Esophagus squamous epithelium (tissue), 5 donors: ENCODE measurements around the gene GALNT2. TPM values are rescaled to one million over a fixed set of nuclear protein-coding genes. Genes with fewer than 3 reads are reported as not detected.

Experiments
- DNase-seq: peaks from one replicate; lab custom pipeline; 2025; lab: John Stamatoyannopoulos, UW
- H3K27ac ChIP-seq, 4 donors: fragments of 200-600 bp; sonication (generic); one replicate each; pipeline ENCODE4 v1.5.1; 2016 to 2019; ENCODE audit warnings: mild to moderate bottlenecking in 1 of 4
- H3K27me3 ChIP-seq, 4 donors: fragments of 200-600 bp; sonication (generic); 1 replicate in 3 of 4; 2 replicates in 1 of 4; pipeline versions ENCODE4 v1.5.1 to v1.6.0; 2017 to 2021; ENCODE audit warnings: antibody characterized with exemption in 1 of 4
- H3K36me3 ChIP-seq, 3 donors: fragments of 200-600 bp; sonication (generic); one replicate each; pipeline ENCODE4 v1.5.1; 2016 to 2019
- H3K4me1 ChIP-seq, 3 donors: fragments of 200-600 bp; sonication (generic); one replicate each; pipeline ENCODE4 v1.5.1; 2017 to 2019
- H3K4me3 ChIP-seq, 4 donors: fragments of 200-600 bp; sonication (generic); 1 replicate in 3 of 4; 2 replicates in 1 of 4; pipeline ENCODE4 v1.5.1; 2016 to 2019; ENCODE audit warnings: mild to moderate bottlenecking in 2 of 4, moderate library complexity in 1 of 4
- H3K9me3 ChIP-seq, 3 donors: fragments of 200-600 bp; sonication (generic); one replicate each; pipeline ENCODE4 v1.5.1; 2016 to 2019
- CTCF ChIP-seq, 6 experiments: fragments of 450-650 bp in 4 of 6; fragments of 200-600 bp in 2 of 6; sonication (generic) in 2 of 6; IDR thresholded peaks; one replicate each; pipeline ENCODE4 v1.5.1; 2016 to 2019; ENCODE audit warnings: antibody characterized with exemption in 6 of 6, mild to moderate bottlenecking in 4 of 6, moderate library complexity in 4 of 6
- POLR2A ChIP-seq, 4 donors: fragments of 450-650 bp; IDR thresholded peaks; one replicate each; pipeline ENCODE4 v1.6.1; 2017; ENCODE audit warnings: antibody characterized with exemption in 4 of 4, mild to moderate bottlenecking in 4 of 4, moderate library complexity in 3 of 4
- WGBS, 2 donors: methylation state at CpG; one replicate each; pipeline ENCODE4 v1.1.5; 2018; 5-methylcytosine and 5-hydroxymethylcytosine counted together
- intact Hi-C: fragments of 100-400 bp; cut with DNase I; formaldehyde crosslinking; loops from one replicate; pipeline ENCODE4 v1.15.0; 2022
- total RNA-seq, 4 donors: library from RNA; depleted of rRNA; stranded (reverse); fragments of >200 nt; gene quantifications; one replicate each; pipeline ENCODE4 v1.1.0, GENCODE V29; 2016
- donor health status: DM: yes; HTN: yes; CAD: no.

The GALNT2 gene
- total RNA-seq, 4 donors from 2014 or later: 25.8 to 36.2 (median 31.0) TPM

- DNase-seq: no peak
- Histone ChIP-seq H3K27me3 (no peaks in the 10 kb centered on the region), H3K9me3 (no peaks in the 10 kb centered on the region), H3K4me1 (peaks cover 38 to 78% (median 46%) of the 10 kb centered on the region in 3 donors), H3K4me3 (no peak overlapping the region), H3K36me3 (peaks cover 0 to 20% (median 0%) of the 10 kb centered on the region in 3 donors), H3K27ac (peak overlapping the region in 3 of 4 donors; percentile 8 to 35 (median 17))
- TF ChIP-seq POLR2A (IDR thresholded peaks at IDR 0.05) (no peak), CTCF (IDR thresholded peaks at IDR 0.05) (no peak)
- intact Hi-C loops: no loop called here
- whole genome bisulfite sequencing, 2 donors: 67 to 73% methylated on average over 12 of the region's 12 CpGs
Observed at GRCh38 chr1:230087028-230087716, 20.1 kb downstream of the GALNT2 start.

- H3K36me3 ChIP-seq: peaks cover 0 to 20% (median 0%) of the 10 kb centered on the region in 3 donors
- WGBS, 2 donors: 47 to 59% methylated on average over 3 of the region's 3 CpGs
- no peaks in the 10 kb centered on the region for H3K27me3 ChIP-seq
- H3K4me1 ChIP-seq: peaks cover 36 to 73% (median 46%) of the 10 kb centered on the region in 3 donors
- H3K9me3 ChIP-seq: no peaks in the 10 kb centered on the region
- no peak for TF ChIP-seq POLR2A (IDR thresholded peaks at IDR 0.05)
- no peak for TF ChIP-seq CTCF (IDR thresholded peaks at IDR 0.05)
- intact Hi-C loops: no loop called here
- H3K27ac ChIP-seq: no peak overlapping the region
- no peak for DNase-seq
- no peak overlapping the region for H3K4me3 ChIP-seq
Observed at GRCh38 chr1:230087717-230088105, 20.7 kb downstream of the GALNT2 start.

GRCh38 chr1:230090194-230090711 is 23.2 kb downstream of the GALNT2 start:
- Histone ChIP-seq H3K36me3 (peaks cover 0 to 20% (median 0%) of the 10 kb centered on the region in 3 donors), H3K9me3 (no peaks in the 10 kb centered on the region), H3K4me1 (peaks cover 19 to 54% (median 26%) of the 10 kb centered on the region in 3 donors), H3K27ac (peak overlapping the region in 1 of 4 donors; percentile 30), H3K4me3 (no peak overlapping the region), H3K27me3 (no peaks in the 10 kb centered on the region)
- intact Hi-C loops: no loop called here
- 53 to 57% methylated on average over 6 of the region's 6 CpGs for WGBS, 2 donors
- DNase-seq: no peak
- no peak for TF ChIP-seq POLR2A (IDR thresholded peaks at IDR 0.05)
- TF ChIP-seq CTCF (IDR thresholded peaks at IDR 0.05): no peak

GRCh38 chr1:230091473-230092231 is 24.6 kb downstream of the GALNT2 start:
- H3K36me3 ChIP-seq: peaks cover 0 to 20% (median 0%) of the 10 kb centered on the region in 3 donors
- intact Hi-C loops: no loop called here
- H3K27ac ChIP-seq: no peak overlapping the region
- H3K9me3 ChIP-seq: no peaks in the 10 kb centered on the region
- H3K4me1 ChIP-seq: peaks cover 7 to 40% (median 12%) of the 10 kb centered on the region in 3 donors
- DNase-seq: no peak
- 75 to 87% methylated on average over 12 of the region's 12 CpGs for WGBS, 2 donors
- H3K4me3 ChIP-seq: no peak overlapping the region
- no peaks in the 10 kb centered on the region for H3K27me3 ChIP-seq
- no peak for TF ChIP-seq POLR2A (IDR thresholded peaks at IDR 0.05)
- TF ChIP-seq CTCF (IDR thresholded peaks at IDR 0.05): no peak

GRCh38 chr1:230094746-230095145 is 27.7 kb downstream of the GALNT2 start:
- TF ChIP-seq POLR2A (IDR thresholded peaks at IDR 0.05): no peak
- TF ChIP-seq CTCF (IDR thresholded peaks at IDR 0.05): no peak
- Histone ChIP-seq H3K4me3 (no peak overlapping the region), H3K27ac (no peak overlapping the region), H3K36me3 (peaks cover 0 to 13% (median 0%) of the 10 kb centered on the region in 3 donors), H3K27me3 (no peaks in the 10 kb centered on the region), H3K9me3 (no peaks in the 10 kb centered on the region), H3K4me1 (peaks cover 0 to 19% (median 6%) of the 10 kb centered on the region in 3 donors)
- no peak for DNase-seq
- WGBS, 2 donors: 91 to 96% methylated on average over 13 to 14 of the region's 14 CpGs
- intact Hi-C loops: no loop called here
